Measurements from ENCODE around the gene PDLIM7.

DNA sequence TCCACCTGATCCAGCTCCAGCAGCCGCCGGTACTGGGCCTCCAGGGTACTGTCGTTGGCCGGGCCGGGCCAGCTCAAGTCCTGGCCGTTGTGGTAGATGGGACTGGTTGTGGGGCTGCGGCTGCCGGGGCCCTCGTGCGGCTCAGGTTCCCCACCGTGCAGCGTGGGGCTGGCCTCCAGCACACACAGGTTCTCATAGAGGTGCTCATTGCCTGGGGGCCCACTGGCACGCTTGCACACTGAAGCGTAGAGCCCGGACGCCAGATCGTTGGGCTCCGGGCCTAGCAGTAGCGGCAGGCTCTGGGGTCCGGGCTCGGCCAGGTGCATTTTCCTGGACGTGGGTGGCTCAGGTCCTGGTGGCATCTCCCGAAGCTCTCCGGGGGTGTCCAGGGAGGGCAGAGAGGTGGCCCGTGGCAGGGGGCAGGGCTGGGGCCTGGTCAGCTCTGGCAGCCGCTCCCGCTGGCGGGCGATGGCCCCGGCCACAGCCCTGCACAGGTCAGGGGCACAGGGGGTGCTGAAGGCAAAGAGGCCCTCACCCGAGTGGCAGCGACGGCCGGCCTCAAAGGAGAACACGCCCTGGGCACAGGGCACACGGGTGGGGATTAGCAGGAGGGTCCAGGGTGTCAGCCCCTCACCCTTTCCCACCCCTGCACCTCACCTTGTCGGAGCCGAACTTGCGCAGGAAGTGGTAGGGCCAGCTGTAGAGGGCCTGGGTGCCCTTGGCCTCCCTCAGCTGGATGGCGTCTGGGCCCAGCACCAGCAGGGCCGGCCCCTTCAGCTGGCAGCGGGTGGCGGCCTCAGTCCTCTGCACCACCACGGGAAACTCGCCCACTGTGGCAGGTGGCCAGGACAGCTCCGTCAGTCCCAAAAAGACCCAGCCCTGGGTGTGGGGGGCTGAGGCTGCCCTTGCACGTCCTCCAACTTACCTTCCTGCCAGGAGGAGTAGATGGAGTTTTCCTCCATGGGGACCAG, 7.0 kb upstream of the PDLIM7 start:
- TF ChIP-seq EZH2 (optimal IDR thresholded peaks at IDR 0.05; ENCODE audit: low read depth, low read length) = no peak
- TF ChIP-seq CTCF (IDR thresholded peaks at IDR 0.05; ENCODE audit: low read length) = no peak

Data from MM.1S (cell line).